ENCODE results near the gene EIF2AK3. TPM values are rescaled to one million over a fixed set of nuclear protein-coding genes. Genes with fewer than 3 reads are reported as not detected.

The EIF2AK3 gene
- total and polyA plus RNA-seq, 2 of the 13 experiments (the other 11 are each of a cell fraction or from before 2014, with no cell fraction given) = 10.3 to 30.6 TPM

DNA sequence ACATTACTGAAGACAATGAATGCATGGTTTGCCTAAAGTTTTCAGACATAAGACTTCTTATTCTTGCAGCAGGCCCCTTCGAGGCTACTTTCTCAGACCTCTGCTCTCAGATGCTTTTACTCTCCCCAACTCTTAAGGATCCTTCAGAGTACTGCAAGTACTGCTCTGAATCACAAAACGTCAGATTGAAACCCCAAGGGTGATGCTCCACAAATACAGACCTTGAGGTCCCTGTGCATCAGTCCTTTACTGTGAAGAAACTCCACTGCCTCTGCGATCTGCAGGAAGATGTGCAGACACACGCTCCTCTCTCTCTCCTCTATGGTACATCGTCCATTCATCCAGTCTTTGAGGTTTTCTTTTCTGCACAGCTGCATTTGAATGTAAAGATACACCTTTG, 52.8 kb downstream of the EIF2AK3 start (continued):
- TF ChIP-seq, protein P1, sequence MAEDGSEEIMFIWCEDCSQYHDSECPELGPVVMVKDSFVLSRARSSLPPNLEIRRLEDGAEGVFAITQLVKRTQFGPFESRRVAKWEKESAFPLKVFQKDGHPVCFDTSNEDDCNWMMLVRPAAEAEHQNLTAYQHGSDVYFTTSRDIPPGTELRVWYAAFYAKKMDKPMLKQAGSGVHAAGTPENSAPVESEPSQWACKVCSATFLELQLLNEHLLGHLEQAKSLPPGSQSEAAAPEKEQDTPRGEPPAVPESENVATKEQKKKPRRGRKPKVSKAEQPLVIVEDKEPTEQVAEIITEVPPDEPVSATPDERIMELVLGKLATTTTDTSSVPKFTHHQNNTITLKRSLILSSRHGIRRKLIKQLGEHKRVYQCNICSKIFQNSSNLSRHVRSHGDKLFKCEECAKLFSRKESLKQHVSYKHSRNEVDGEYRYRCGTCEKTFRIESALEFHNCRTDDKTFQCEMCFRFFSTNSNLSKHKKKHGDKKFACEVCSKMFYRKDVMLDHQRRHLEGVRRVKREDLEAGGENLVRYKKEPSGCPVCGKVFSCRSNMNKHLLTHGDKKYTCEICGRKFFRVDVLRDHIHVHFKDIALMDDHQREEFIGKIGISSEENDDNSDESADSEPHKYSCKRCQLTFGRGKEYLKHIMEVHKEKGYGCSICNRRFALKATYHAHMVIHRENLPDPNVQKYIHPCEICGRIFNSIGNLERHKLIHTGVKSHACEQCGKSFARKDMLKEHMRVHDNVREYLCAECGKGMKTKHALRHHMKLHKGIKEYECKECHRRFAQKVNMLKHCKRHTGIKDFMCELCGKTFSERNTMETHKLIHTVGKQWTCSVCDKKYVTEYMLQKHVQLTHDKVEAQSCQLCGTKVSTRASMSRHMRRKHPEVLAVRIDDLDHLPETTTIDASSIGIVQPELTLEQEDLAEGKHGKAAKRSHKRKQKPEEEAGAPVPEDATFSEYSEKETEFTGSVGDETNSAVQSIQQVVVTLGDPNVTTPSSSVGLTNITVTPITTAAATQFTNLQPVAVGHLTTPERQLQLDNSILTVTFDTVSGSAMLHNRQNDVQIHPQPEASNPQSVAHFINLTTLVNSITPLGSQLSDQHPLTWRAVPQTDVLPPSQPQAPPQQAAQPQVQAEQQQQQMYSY (CRISPR knock-in tag; IDR thresholded peaks at IDR 0.05) = no peak
- TF ChIP-seq ZNF629 (CRISPR knock-in tag; conservative IDR thresholded peaks at IDR 0.05) (no peak), ZNF879 (CRISPR knock-in tag; IDR thresholded peaks at IDR 0.05) (no peak), ZNF207 (IDR thresholded peaks at IDR 0.05; ENCODE audit: borderline replicate concordance) (no peak), CREM (IDR thresholded peaks at IDR 0.05) (no peak), CREM (CRISPR knock-in tag; IDR thresholded peaks at IDR 0.05) (no peak), NONO (IDR thresholded peaks at IDR 0.05) (no peak), NONO (CRISPR knock-in tag; conservative IDR thresholded peaks at IDR 0.05) (no peak), SALL2 (CRISPR knock-in tag; IDR thresholded peaks at IDR 0.05) (no peak), MEIS1 (CRISPR knock-in tag; IDR thresholded peaks at IDR 0.05; ENCODE audit: borderline replicate concordance) (no peak), ZFP36L2 (CRISPR knock-in tag; IDR thresholded peaks at IDR 0.05) (no peak), ZNF614 (CRISPR knock-in tag; IDR thresholded peaks at IDR 0.05; ENCODE audit: borderline replicate concordance) (no peak)
- TF ChIP-seq, protein P2, sequence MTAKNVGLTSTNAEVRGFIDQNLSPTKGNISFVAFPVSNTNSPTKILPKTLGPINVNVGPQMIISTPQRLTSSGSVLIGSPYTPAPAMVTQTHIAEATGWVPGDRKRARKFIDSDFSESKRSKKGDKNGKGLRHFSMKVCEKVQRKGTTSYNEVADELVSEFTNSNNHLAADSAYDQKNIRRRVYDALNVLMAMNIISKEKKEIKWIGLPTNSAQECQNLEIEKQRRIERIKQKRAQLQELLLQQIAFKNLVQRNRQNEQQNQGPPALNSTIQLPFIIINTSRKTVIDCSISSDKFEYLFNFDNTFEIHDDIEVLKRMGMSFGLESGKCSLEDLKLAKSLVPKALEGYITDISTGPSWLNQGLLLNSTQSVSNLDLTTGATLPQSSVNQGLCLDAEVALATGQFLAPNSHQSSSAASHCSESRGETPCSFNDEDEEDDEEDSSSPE (CRISPR knock-in tag; IDR thresholded peaks at IDR 0.05) = no peak
- TF ChIP-seq, protein P3, sequence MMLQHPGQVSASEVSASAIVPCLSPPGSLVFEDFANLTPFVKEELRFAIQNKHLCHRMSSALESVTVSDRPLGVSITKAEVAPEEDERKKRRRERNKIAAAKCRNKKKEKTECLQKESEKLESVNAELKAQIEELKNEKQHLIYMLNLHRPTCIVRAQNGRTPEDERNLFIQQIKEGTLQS (CRISPR knock-in tag; IDR thresholded peaks at IDR 0.05) = no peak
